ENCODE data around the gene SUSD5.

DNA sequence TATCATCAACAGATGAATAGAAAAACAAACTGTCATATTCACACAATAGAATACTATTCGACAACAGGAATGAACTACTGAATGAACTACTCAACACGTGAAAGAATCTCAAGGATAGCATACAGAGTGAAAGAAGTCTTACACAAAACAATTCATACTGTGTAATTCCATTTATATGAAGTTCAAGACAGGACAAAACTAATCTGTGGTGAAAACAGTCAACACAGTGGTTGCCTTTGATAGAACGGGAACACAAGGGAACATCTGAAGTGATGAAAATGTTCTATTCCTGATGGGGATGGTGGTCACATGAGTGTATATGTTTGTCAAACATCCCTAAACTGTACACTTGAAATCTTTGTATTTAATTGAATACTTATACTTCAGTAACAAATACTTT, 2.6 kb upstream of the SUSD5 start:
- TF ChIP-seq, protein P1, sequence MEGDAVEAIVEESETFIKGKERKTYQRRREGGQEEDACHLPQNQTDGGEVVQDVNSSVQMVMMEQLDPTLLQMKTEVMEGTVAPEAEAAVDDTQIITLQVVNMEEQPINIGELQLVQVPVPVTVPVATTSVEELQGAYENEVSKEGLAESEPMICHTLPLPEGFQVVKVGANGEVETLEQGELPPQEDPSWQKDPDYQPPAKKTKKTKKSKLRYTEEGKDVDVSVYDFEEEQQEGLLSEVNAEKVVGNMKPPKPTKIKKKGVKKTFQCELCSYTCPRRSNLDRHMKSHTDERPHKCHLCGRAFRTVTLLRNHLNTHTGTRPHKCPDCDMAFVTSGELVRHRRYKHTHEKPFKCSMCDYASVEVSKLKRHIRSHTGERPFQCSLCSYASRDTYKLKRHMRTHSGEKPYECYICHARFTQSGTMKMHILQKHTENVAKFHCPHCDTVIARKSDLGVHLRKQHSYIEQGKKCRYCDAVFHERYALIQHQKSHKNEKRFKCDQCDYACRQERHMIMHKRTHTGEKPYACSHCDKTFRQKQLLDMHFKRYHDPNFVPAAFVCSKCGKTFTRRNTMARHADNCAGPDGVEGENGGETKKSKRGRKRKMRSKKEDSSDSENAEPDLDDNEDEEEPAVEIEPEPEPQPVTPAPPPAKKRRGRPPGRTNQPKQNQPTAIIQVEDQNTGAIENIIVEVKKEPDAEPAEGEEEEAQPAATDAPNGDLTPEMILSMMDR (IDR thresholded peaks at IDR 0.05): no peak
- no peak for TF ChIP-seq POLR2A (IDR thresholded peaks at IDR 0.05)

Data from adrenal gland (tissue), 5 donors.